ENCODE data around the gene TFIP11. TPM values are rescaled to one million over a fixed set of nuclear protein-coding genes. Genes with fewer than 3 reads are reported as not detected.

The TFIP11 gene
- total and polyA plus RNA-seq, 2 of the 8 experiments (the other 6 are each of a cell fraction or from before 2014, with no cell fraction given) = 18.1 to 28.3 TPM

DNA sequence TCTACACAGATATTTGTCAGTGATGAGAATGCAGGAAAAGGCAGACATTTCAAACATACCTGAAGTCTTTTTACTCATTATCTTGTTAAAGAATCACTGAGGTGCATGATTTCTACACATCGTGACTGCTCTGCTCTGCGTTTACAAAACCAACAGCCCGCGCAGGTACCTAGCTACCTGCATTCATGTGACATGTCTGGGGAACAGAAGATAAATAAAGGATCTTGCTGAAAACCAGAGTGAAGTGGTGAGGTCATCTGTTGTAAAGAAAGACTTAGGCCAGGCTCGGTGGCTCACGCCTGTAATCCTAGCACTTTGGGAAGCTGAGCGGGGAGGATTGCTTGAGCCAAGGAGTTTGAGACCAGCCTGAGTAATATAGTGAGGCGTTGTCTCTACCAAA, 67.5 kb downstream of the TFIP11 start:
- H3K4me2 ChIP-seq (ENCODE audit: insufficient read depth in 1 of 2, low read depth in 2 of 2, low read length in 2 of 2) = no peak overlapping the region
- no peak overlapping the region for H2BK120ac ChIP-seq (replicated peaks; ENCODE audit: low read depth, low read length)
- POLR2A ChIA-PET (ENCODE audit: partially characterized antibody) = no interaction called here

More for the DNA sequence above, 67.5 kb downstream of the TFIP11 start:
- Histone ChIP-seq H4K8ac (ENCODE audit: extremely low read depth, insufficient read depth, low read length) (no peak overlapping the region), H3K18ac (ENCODE audit: extremely low read depth, low read length) (no peak overlapping the region), H2AK5ac (ENCODE audit: low read depth, low read length) (no peak overlapping the region), H3K27ac (ENCODE audit: low read depth, low read length) (no peak overlapping the region), H2BK12ac (ENCODE audit: low read depth, low read length) (no peak overlapping the region), H2BK20ac (ENCODE audit: low read length) (no peak overlapping the region), H4K91ac (replicated peaks; ENCODE audit: insufficient read length, low read length) (no peak overlapping the region), H3K27me3 (replicated peaks in 1 of 4; ENCODE audit: control insufficient read depth in 3 of 4, extremely low read depth in 1 of 4, insufficient read depth in 3 of 4, low read length in 3 of 4) (no peaks in the 10 kb centered on the region), H3K56ac (replicated peaks; ENCODE audit: insufficient read length, low read depth, low read length) (no peak overlapping the region), H3K79me2 (ENCODE audit: control insufficient read depth in 1 of 2, insufficient read depth in 2 of 2, low read length in 2 of 2) (no peaks in the 10 kb centered on the region), H3K36me3 (ENCODE audit: control insufficient read depth in 2 of 4, insufficient read depth in 4 of 4, low read length in 3 of 4) (no peaks in the 10 kb centered on the region), H2BK5ac (ENCODE audit: low read depth, low read length) (no peak overlapping the region), H3K4me3 (ENCODE audit: extremely low read depth in 1 of 4, insufficient read depth in 2 of 4, low read depth in 3 of 4, low read length in 4 of 4) (no peak overlapping the region), H4K5ac (ENCODE audit: insufficient read length, low read depth, low read length) (no peak overlapping the region), H3K4me1 (replicated peaks in 1 of 4; ENCODE audit: control insufficient read depth in 3 of 4, insufficient read depth in 4 of 4, low read length in 3 of 4) (no peaks in the 10 kb centered on the region), H3K23ac (ENCODE audit: insufficient read length) (no peak overlapping the region), H4K20me1 (replicated peaks in 1 of 2; ENCODE audit: control insufficient read depth in 1 of 2, insufficient read depth in 2 of 2, low read length in 2 of 2) (peaks cover 0 to 3% of the 10 kb centered on the region in 2 experiments), H3K23me2 (ENCODE audit: low read depth, low read length) (no peaks in the 10 kb centered on the region), H3K9ac (replicated peaks in 1 of 4; ENCODE audit: extremely low read depth in 1 of 4, low read depth in 3 of 4, low read length in 3 of 4) (no peak overlapping the region), H3K14ac (ENCODE audit: insufficient read length) (no peak overlapping the region), H2AFZ (ENCODE audit: low read length) (no peak overlapping the region), H2BK15ac (ENCODE audit: low read length) (no peak overlapping the region), H3K4ac (replicated peaks; ENCODE audit: insufficient read length, low read depth, low read length) (no peak overlapping the region), H3K9me3 (ENCODE audit: insufficient read depth in 2 of 2, low read depth in 1 of 2, low read length in 1 of 2) (no peaks in the 10 kb centered on the region), H3K79me1 (ENCODE audit: low read depth, low read length) (peaks cover 2% of the 10 kb centered on the region; the same call in 1 of the 2 replicates)
- WGBS, 2 experiments (ENCODE audit: extremely low coverage in 1 of 2, insufficient coverage in 1 of 2, insufficient read length in 1 of 2, insufficient replicate concordance in 2 of 2, low coverage in 1 of 2, low lambda C conversion rate in 2 of 2, missing lambda C conversion rate in 1 of 2) = 92% methylated on average over 8 of the region's 8 CpGs; no CpG with 5 or more reads in 1 of the 2 experiments
- DNase-seq (ENCODE audit: low read depth in 1 of 2, low spot score in 2 of 2) (no peak), FAIRE-seq (no peak)
- CTCF ChIA-PET (ENCODE audit: partially characterized antibody) = interaction anchor here (1.0 to 2.8 kb wide), 7 partner anchors 8 to 79 kb away, joined by 3 to 21 read pairs (median 5); no protein-coding TSS in a partner anchor
- TF ChIP-seq RNF2 (IDR thresholded peaks at IDR 0.05; ENCODE audit: borderline replicate concordance, low read depth, low read length, missing control alignments, poor library complexity, severe bottlenecking) (no peak), SRF (IDR thresholded peaks at IDR 0.05; ENCODE audit: low read depth, low read length) (no peak), TCF12 (IDR thresholded peaks at IDR 0.05; ENCODE audit: low read depth, low read length) (no peak), FOSL1 (IDR thresholded peaks at IDR 0.05; ENCODE audit: insufficient read depth, low read depth, low read length) (no peak)
